Tibial nerve (tissue), 4 donors: ENCODE measurements around the gene RNF7. TPM values are rescaled to one million over a fixed set of nuclear protein-coding genes. Genes with fewer than 3 reads are reported as not detected.

Source experiments
- DNase-seq, 2 donors: peaks; one replicate each; pipeline ENCODE4 v3.0.0-alpha.2; 2019; ENCODE audit warnings: low spot score in 2 of 2
- H3K27ac ChIP-seq, 4 donors: fragments of 200-600 bp; sonication (generic) in 3 of 4; one replicate each; pipeline ENCODE4 v1.5.1; 2017 to 2019; ENCODE audit warnings: mild to moderate bottlenecking in 1 of 4
- H3K27me3 ChIP-seq, 2 donors: fragments of 200-600 bp; sonication (generic) in 1 of 2; one replicate each; pipeline versions ENCODE4 v1.5.1 to v1.6.0; 2017 to 2019
- H3K36me3 ChIP-seq, 3 donors: fragments of 200-600 bp; sonication (generic); one replicate each; pipeline ENCODE4 v1.5.1; 2018 to 2019
- H3K4me1 ChIP-seq, 4 donors: fragments of 200-600 bp; sonication (generic) in 3 of 4; one replicate each; pipeline ENCODE4 v1.5.1; 2017 to 2019
- H3K4me3 ChIP-seq, 4 donors: fragments of 200-600 bp; sonication (generic) in 3 of 4; one replicate each; pipeline ENCODE4 v1.5.1; 2017 to 2019; ENCODE audit warnings: mild to moderate bottlenecking in 1 of 4, moderate library complexity in 1 of 4
- H3K9me3 ChIP-seq, 4 donors: fragments of 200-600 bp; sonication (generic) in 3 of 4; one replicate each; pipeline ENCODE4 v1.5.1; 2017 to 2019
- CTCF ChIP-seq, 5 experiments: fragments of 200-600 bp in 3 of 5; fragments of 450-650 bp in 2 of 5; sonication (generic) in 3 of 5; IDR thresholded peaks; one replicate each; pipeline ENCODE4 v1.5.1; 2016 to 2019; ENCODE audit warnings: antibody characterized with exemption in 5 of 5, mild to moderate bottlenecking in 3 of 5, moderate library complexity in 2 of 5
- EP300 ChIP-seq, 2 donors: sonication (generic); formaldehyde crosslinking; IDR thresholded peaks; one replicate each; pipeline ENCODE4 v1.6.1; 2017; ENCODE audit warnings: antibody characterized with exemption in 2 of 2, mild to moderate bottlenecking in 1 of 2
- POLR2A ChIP-seq, 2 donors: fragments of 450-650 bp; IDR thresholded peaks; one replicate each; pipeline ENCODE4 v1.6.1; 2017; ENCODE audit warnings: antibody characterized with exemption in 2 of 2, mild to moderate bottlenecking in 2 of 2, moderate library complexity in 2 of 2
- WGBS, 2 donors: methylation state at CpG; one replicate each; pipeline ENCODE4 v1.1.5; 2018; 5-methylcytosine and 5-hydroxymethylcytosine counted together
- total RNA-seq, 4 donors: library from RNA; depleted of rRNA; stranded (reverse); fragments of >200 nt; gene quantifications; one replicate each; pipeline ENCODE4 v1.1.0, GENCODE V29; 2016

Gene RNF7
- total RNA-seq, 4 donors from 2014 or later, result 65.7 to 80.2 (median 66.8) TPM

GRCh38 chr3:141789281-141789680 is 51.2 kb downstream of the RNF7 start:
- Histone ChIP-seq H3K36me3 (no peaks in the 10 kb centered on the region), H3K9me3 (no peaks in the 10 kb centered on the region), H3K27ac (no peak overlapping the region), H3K4me3 (no peak overlapping the region), H3K4me1 (no peaks in the 10 kb centered on the region), H3K27me3 (no peaks in the 10 kb centered on the region)
- TF ChIP-seq POLR2A (IDR thresholded peaks at IDR 0.05), result no peak
- no peak for DNase-seq
- WGBS, 2 donors, result 85 to 90% methylated on average over 7 of the region's 7 CpGs

- DNase-seq, result no peak
- Histone ChIP-seq H3K27ac (no peak overlapping the region), H3K36me3 (no peaks in the 10 kb centered on the region), H3K27me3 (no peaks in the 10 kb centered on the region), H3K9me3 (no peaks in the 10 kb centered on the region), H3K4me1 (no peaks in the 10 kb centered on the region), H3K4me3 (no peak overlapping the region)
- 82 to 92% methylated on average over 4 of the region's 4 CpGs for WGBS, 2 donors
- TF ChIP-seq CTCF (IDR thresholded peaks at IDR 0.05) (no peak), POLR2A (IDR thresholded peaks at IDR 0.05) (no peak), EP300 (IDR thresholded peaks at IDR 0.05) (no peak)
Measured at GRCh38 chr3:141790171-141790570, 52.1 kb downstream of the RNF7 start.

- Histone ChIP-seq H3K27me3 (no peaks in the 10 kb centered on the region), H3K27ac (no peak overlapping the region), H3K36me3 (no peaks in the 10 kb centered on the region), H3K9me3 (no peaks in the 10 kb centered on the region), H3K4me3 (no peak overlapping the region), H3K4me1 (peaks cover 0 to 15% (median 11%) of the 10 kb centered on the region in 4 donors)
- TF ChIP-seq POLR2A (IDR thresholded peaks at IDR 0.05) (no peak), EP300 (IDR thresholded peaks at IDR 0.05) (no peak), CTCF (IDR thresholded peaks at IDR 0.05) (no peak)
- DNase-seq, result no peak
- WGBS, 2 donors, result 93 to 95% methylated on average over 1 of the region's 1 CpG
Measured at GRCh38 chr3:141792495-141792894, 54.4 kb downstream of the RNF7 start.

GRCh38 chr3:141793476-141794260 is 55.6 kb downstream of the RNF7 start:
- no peak overlapping the region for H3K4me3 ChIP-seq
- no peak overlapping the region for H3K27ac ChIP-seq
- H3K9me3 ChIP-seq, result no peaks in the 10 kb centered on the region
- no peaks in the 10 kb centered on the region for H3K27me3 ChIP-seq
- no peaks in the 10 kb centered on the region for H3K36me3 ChIP-seq
- 87% methylated on average over 8 of the region's 8 CpGs for WGBS, 2 donors
- no peak for DNase-seq
- H3K4me1 ChIP-seq, result peaks cover 0 to 26% (median 20%) of the 10 kb centered on the region in 4 donors
- TF ChIP-seq EP300 (IDR thresholded peaks at IDR 0.05) (no peak), POLR2A (IDR thresholded peaks at IDR 0.05) (no peak), CTCF (IDR thresholded peaks at IDR 0.05) (no peak)

- WGBS, 2 donors, result 60 to 70% methylated on average over 4 of the region's 4 CpGs
- H3K36me3 ChIP-seq, result no peaks in the 10 kb centered on the region
Measured at GRCh38 chr3:141795276-141795675, 57.2 kb downstream of the RNF7 start.

More at GRCh38 chr3:141795276-141795675, 57.2 kb downstream of the RNF7 start:
- no peak for TF ChIP-seq EP300 (IDR thresholded peaks at IDR 0.05)
- no peak for TF ChIP-seq CTCF (IDR thresholded peaks at IDR 0.05)
- TF ChIP-seq POLR2A (IDR thresholded peaks at IDR 0.05), result no peak
- Histone ChIP-seq H3K4me3 (no peak overlapping the region), H3K27ac (peak overlapping the region; percentile 21 to 90 (median 86)), H3K27me3 (no peaks in the 10 kb centered on the region), H3K9me3 (no peaks in the 10 kb centered on the region), H3K4me1 (peaks cover 0 to 32% (median 20%) of the 10 kb centered on the region in 4 donors)
- DNase-seq, result no peak
